ENCODE results near the gene SLC5A11. TPM values are rescaled to one million over a fixed set of nuclear protein-coding genes. Genes with fewer than 3 reads are reported as not detected.

Gene SLC5A11
- total RNA-seq, 1 experiment from 2014 or later, result 0.51 TPM

GRCh38 chr16:24846548-24847357 lies 990 bp downstream of the SLC5A11 start:
- ATAC-seq (no peak), DNase-seq (no peak)
- no TSS peak for BruUV-seq (replicated peaks)
- TF ChIP-seq EZH2 (IDR thresholded peaks at IDR 0.05; ENCODE audit: low read length, unreplicated experiment) (no peak), EZH2phosphoT487 (IDR thresholded peaks at IDR 0.05; ENCODE audit: borderline replicate concordance, low read length) (no peak)
- TF ChIP-seq, protein P1, sequence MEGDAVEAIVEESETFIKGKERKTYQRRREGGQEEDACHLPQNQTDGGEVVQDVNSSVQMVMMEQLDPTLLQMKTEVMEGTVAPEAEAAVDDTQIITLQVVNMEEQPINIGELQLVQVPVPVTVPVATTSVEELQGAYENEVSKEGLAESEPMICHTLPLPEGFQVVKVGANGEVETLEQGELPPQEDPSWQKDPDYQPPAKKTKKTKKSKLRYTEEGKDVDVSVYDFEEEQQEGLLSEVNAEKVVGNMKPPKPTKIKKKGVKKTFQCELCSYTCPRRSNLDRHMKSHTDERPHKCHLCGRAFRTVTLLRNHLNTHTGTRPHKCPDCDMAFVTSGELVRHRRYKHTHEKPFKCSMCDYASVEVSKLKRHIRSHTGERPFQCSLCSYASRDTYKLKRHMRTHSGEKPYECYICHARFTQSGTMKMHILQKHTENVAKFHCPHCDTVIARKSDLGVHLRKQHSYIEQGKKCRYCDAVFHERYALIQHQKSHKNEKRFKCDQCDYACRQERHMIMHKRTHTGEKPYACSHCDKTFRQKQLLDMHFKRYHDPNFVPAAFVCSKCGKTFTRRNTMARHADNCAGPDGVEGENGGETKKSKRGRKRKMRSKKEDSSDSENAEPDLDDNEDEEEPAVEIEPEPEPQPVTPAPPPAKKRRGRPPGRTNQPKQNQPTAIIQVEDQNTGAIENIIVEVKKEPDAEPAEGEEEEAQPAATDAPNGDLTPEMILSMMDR (conservative IDR thresholded peaks at IDR 0.05; ENCODE audit: low read depth, low read length), result no peak
- no peaks in the 10 kb centered on the region for H3K79me2 ChIP-seq (ENCODE audit: low read length)
- no peaks in the 10 kb centered on the region for H3K27me3 ChIP-seq (ENCODE audit: low read length)
- CTCF ChIA-PET, result no interaction called here
- intact Hi-C loops (cut with micrococcal nuclease), result loop anchor here (10.0 kb wide), 1 partner anchor 198 kb away; no protein-coding TSS in a partner anchor
- H3K9me2 ChIP-seq (replicated peaks; ENCODE audit: low read length), result no peaks in the 10 kb centered on the region
- peaks cover 47% of the 10 kb centered on the region for H3K4me1 ChIP-seq (ENCODE audit: insufficient read depth, low read length)
- no peaks in the 10 kb centered on the region for H4K20me1 ChIP-seq (ENCODE audit: low read length)
- H3K36me3 ChIP-seq (ENCODE audit: low read depth, low read length), result no peaks in the 10 kb centered on the region
- H3K4me2 ChIP-seq (ENCODE audit: low read length), result no peak overlapping the region
- no peak overlapping the region for H3K27ac ChIP-seq (ENCODE audit: low read length)
- H3F3A ChIP-seq (ENCODE audit: low read length, unreplicated experiment), result no peaks in the 10 kb centered on the region
- no peaks in the 10 kb centered on the region for H3K9me3 ChIP-seq (ENCODE audit: low read length)
- POLR2A ChIA-PET (ENCODE audit: unreplicated experiment), result no interaction called here
- no peak overlapping the region for H3K9ac ChIP-seq (ENCODE audit: low read length)
- no peak overlapping the region for H2AFZ ChIP-seq (ENCODE audit: low read length)
- H3K4me3 ChIP-seq (ENCODE audit: low read length), result no peak overlapping the region

DNA sequence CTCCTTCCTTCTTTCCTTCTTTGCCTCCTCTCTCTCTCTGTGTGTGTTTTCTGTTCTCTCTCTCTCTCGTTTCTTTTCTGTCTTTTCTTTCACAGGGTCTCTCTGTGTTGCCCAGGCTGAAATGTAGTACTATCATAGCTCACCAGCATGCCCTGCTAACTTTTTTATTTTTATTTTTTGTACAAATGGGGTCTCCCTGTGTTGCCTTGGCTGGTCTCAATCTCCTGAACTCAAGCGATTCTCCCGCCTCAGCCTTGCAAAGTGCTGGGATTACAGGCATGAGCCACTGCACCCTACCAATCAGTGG lies 1.5 kb downstream of the SLC5A11 start:
- no peak for DNase-seq
- no peaks in the 10 kb centered on the region for H3K9me2 ChIP-seq (replicated peaks; ENCODE audit: low read length)
- no peak overlapping the region for H3K9ac ChIP-seq (ENCODE audit: low read length)
- H3K4me1 ChIP-seq (ENCODE audit: insufficient read depth, low read length), result peaks cover 52% of the 10 kb centered on the region
- no peaks in the 10 kb centered on the region for H3K36me3 ChIP-seq (ENCODE audit: low read depth, low read length)
- H4K20me1 ChIP-seq (ENCODE audit: low read length), result no peaks in the 10 kb centered on the region
- no peak overlapping the region for H3K4me2 ChIP-seq (ENCODE audit: low read length)
- no peak for ATAC-seq
- intact Hi-C loops (cut with micrococcal nuclease), result loop anchor here (10.0 kb wide), 1 partner anchor 197 kb away; no protein-coding TSS in a partner anchor
- BruUV-seq (replicated peaks), result no TSS peak
- H3K9me3 ChIP-seq (ENCODE audit: low read length), result no peaks in the 10 kb centered on the region
- no peaks in the 10 kb centered on the region for H3K79me2 ChIP-seq (ENCODE audit: low read length)
- no peak overlapping the region for H3K4me3 ChIP-seq (ENCODE audit: low read length)
- no peak overlapping the region for H3K27ac ChIP-seq (ENCODE audit: low read length)
- ChIA-PET POLR2A (ENCODE audit: unreplicated experiment) (no interaction called here), CTCF (no interaction called here)
- H3K27me3 ChIP-seq (ENCODE audit: low read length), result no peaks in the 10 kb centered on the region
- TF ChIP-seq EZH2 (IDR thresholded peaks at IDR 0.05; ENCODE audit: low read length, unreplicated experiment) (no peak), EZH2phosphoT487 (IDR thresholded peaks at IDR 0.05; ENCODE audit: borderline replicate concordance, low read length) (no peak)
- TF ChIP-seq, protein P1 (conservative IDR thresholded peaks at IDR 0.05; ENCODE audit: low read depth, low read length), result no peak
- no peak overlapping the region for H2AFZ ChIP-seq (ENCODE audit: low read length)
- H3F3A ChIP-seq (ENCODE audit: low read length, unreplicated experiment), result no peaks in the 10 kb centered on the region

DNA sequence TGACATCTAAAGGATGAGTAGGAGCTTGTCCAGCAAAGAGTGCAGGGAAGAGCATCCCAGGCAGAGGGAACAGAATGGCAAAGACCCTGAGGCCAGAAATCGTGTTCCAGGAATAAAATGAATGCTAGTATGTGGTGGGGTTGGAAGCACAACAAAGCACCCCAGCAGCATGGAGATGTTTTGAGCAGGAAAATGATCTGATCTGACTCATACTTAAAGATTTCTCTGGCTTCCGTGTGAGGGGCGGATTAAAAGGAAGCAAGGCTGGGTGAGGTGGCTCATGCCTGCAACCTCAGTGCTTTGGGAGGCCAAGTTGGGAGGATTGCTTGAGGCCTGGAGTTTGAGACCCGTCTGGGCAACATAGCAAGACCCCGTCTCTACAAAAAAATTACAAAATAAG lies 2.3 kb downstream of the SLC5A11 start:
- Histone ChIP-seq H3K36me3 (ENCODE audit: low read depth, low read length) (no peaks in the 10 kb centered on the region), H4K20me1 (ENCODE audit: low read length) (no peaks in the 10 kb centered on the region), H3K4me2 (ENCODE audit: low read length) (no peak overlapping the region), H3K9me3 (ENCODE audit: low read length) (no peaks in the 10 kb centered on the region), H3K79me2 (ENCODE audit: low read length) (no peaks in the 10 kb centered on the region), H3K4me1 (ENCODE audit: insufficient read depth, low read length) (peaks cover 54% of the 10 kb centered on the region), H3K4me3 (ENCODE audit: low read length) (no peak overlapping the region), H3F3A (ENCODE audit: low read length, unreplicated experiment) (no peaks in the 10 kb centered on the region), H3K27ac (ENCODE audit: low read length) (peak overlapping the region; percentile 26; the same call in 1 of the 2 replicates), H2AFZ (ENCODE audit: low read length) (no peak overlapping the region), H3K9me2 (replicated peaks; ENCODE audit: low read length) (no peaks in the 10 kb centered on the region), H3K9ac (ENCODE audit: low read length) (no peak overlapping the region), H3K27me3 (ENCODE audit: low read length) (no peaks in the 10 kb centered on the region)
- ATAC-seq (peak; percentile 48), DNase-seq (peak; percentile 68)
- ChIA-PET POLR2A (ENCODE audit: unreplicated experiment) (no interaction called here), CTCF (no interaction called here)
- intact Hi-C loops (cut with micrococcal nuclease), result loop anchor here (10.0 kb wide), 1 partner anchor 197 kb away; no protein-coding TSS in a partner anchor
- BruUV-seq (replicated peaks), result no TSS peak
- no peak for TF ChIP-seq EZH2phosphoT487 (IDR thresholded peaks at IDR 0.05; ENCODE audit: borderline replicate concordance, low read length)
- TF ChIP-seq EZH2 (IDR thresholded peaks at IDR 0.05; ENCODE audit: low read length, unreplicated experiment), result no peak
- TF ChIP-seq, protein P1 (conservative IDR thresholded peaks at IDR 0.05; ENCODE audit: low read depth, low read length), result no peak
